Measurements from ENCODE around the gene POMC. TPM values are rescaled to one million over a fixed set of nuclear protein-coding genes. Genes with fewer than 3 reads are reported as not detected.

The POMC gene
- total and polyA plus RNA-seq, 2 of the 8 experiments (the other 6 are each of a cell fraction or from before 2014, with no cell fraction given), result 1.7 to 4.7 TPM

DNA sequence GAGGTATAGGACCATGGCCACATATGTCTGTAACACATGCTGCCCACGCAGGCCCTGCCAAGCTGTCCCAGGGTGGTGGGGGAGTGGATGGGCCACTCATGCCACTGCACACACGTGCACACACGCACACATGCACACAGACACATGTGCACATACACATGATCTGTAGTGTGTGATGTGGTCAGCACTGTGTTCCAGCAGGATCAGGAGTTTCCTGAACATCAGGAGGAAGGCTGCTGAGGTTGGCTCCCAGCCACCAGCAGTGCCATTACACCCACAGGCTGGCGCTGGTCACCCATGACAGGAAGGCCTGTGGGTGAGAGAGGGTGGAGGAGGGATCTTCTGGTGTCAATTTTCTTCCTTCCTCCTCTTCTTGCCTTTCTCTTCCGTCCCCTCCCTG is 44.7 kb downstream of the POMC start:
- CTCF ChIA-PET (ENCODE audit: partially characterized antibody), result interaction anchor here (0.6 to 3.1 kb wide), 2 partner anchors 10 to 148 kb away, joined by 4 to 14 read pairs; no protein-coding TSS in a partner anchor
- FAIRE-seq, result no peak
- H4K20me1 ChIP-seq (replicated peaks in 1 of 2; ENCODE audit: control insufficient read depth in 1 of 2, insufficient read depth in 2 of 2, low read length in 2 of 2), result peaks cover 0 to 3% of the 10 kb centered on the region in 2 experiments
- TF ChIP-seq BACH1 (IDR thresholded peaks at IDR 0.05; ENCODE audit: low read length) (no peak), POU5F1 (IDR thresholded peaks at IDR 0.05; ENCODE audit: low read depth, low read length) (no peak), SP1 (IDR thresholded peaks at IDR 0.05; ENCODE audit: low read depth, low read length) (no peak), SP2 (IDR thresholded peaks at IDR 0.05; ENCODE audit: low read length) (no peak), POLR2A (IDR thresholded peaks at IDR 0.05; ENCODE audit: control extremely low read depth in 1 of 2, low read depth in 2 of 2, low read length in 2 of 2) (no peak), SIN3A (conservative IDR thresholded peaks at IDR 0.05 in 1 of 2, IDR thresholded peaks at IDR 0.05 in 1 of 2; ENCODE audit: low read depth in 1 of 2, low read length in 2 of 2) (no peak), SRF (IDR thresholded peaks at IDR 0.05; ENCODE audit: low read depth, low read length) (no peak), TAF1 (IDR thresholded peaks at IDR 0.05; ENCODE audit: low read depth, low read length) (no peak)
- TF ChIP-seq, protein P1, sequence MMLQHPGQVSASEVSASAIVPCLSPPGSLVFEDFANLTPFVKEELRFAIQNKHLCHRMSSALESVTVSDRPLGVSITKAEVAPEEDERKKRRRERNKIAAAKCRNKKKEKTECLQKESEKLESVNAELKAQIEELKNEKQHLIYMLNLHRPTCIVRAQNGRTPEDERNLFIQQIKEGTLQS (IDR thresholded peaks at IDR 0.05; ENCODE audit: insufficient read depth, low read depth, low read length), result no peak

More for the DNA sequence above, 44.7 kb downstream of the POMC start:
- H3K4me2 ChIP-seq (ENCODE audit: insufficient read depth in 1 of 2, low read depth in 2 of 2, low read length in 2 of 2), result no peak overlapping the region
- no peaks in the 10 kb centered on the region for H3K79me2 ChIP-seq (ENCODE audit: control insufficient read depth in 1 of 2, insufficient read depth in 2 of 2, low read length in 2 of 2)
- H2BK12ac ChIP-seq (ENCODE audit: low read depth, low read length), result no peak overlapping the region
- H4K8ac ChIP-seq (ENCODE audit: extremely low read depth, insufficient read depth, low read length), result no peak overlapping the region
- no peak overlapping the region for H3K9ac ChIP-seq (replicated peaks in 1 of 4; ENCODE audit: extremely low read depth in 1 of 4, low read depth in 3 of 4, low read length in 3 of 4)
- no peaks in the 10 kb centered on the region for H3K79me1 ChIP-seq (ENCODE audit: low read depth, low read length)
- H3K4me1 ChIP-seq (replicated peaks in 1 of 4; ENCODE audit: control insufficient read depth in 3 of 4, insufficient read depth in 4 of 4, low read length in 3 of 4), result no peaks in the 10 kb centered on the region
- peaks cover 0 to 5% (median 0%) of the 10 kb centered on the region in 4 experiments; a peak in 1 of 8 replicates for H3K36me3 ChIP-seq (ENCODE audit: control insufficient read depth in 2 of 4, insufficient read depth in 4 of 4, low read length in 3 of 4)
- H2AK5ac ChIP-seq (ENCODE audit: low read depth, low read length), result no peak overlapping the region
- H3K23ac ChIP-seq (ENCODE audit: insufficient read length), result no peak overlapping the region
- no peaks in the 10 kb centered on the region for H3K9me3 ChIP-seq (ENCODE audit: insufficient read depth in 2 of 2, low read depth in 1 of 2, low read length in 1 of 2)
- DNase-seq (ENCODE audit: low read depth in 1 of 2, low spot score in 2 of 2), result no peak
- 89% methylated on average over 5 of the region's 5 CpGs; no CpG with 5 or more reads in 1 of the 2 experiments for WGBS, 2 experiments (ENCODE audit: extremely low coverage in 1 of 2, insufficient coverage in 1 of 2, insufficient read length in 1 of 2, insufficient replicate concordance in 2 of 2, low coverage in 1 of 2, low lambda C conversion rate in 2 of 2, missing lambda C conversion rate in 1 of 2)
- H3K27ac ChIP-seq (ENCODE audit: low read depth, low read length), result no peak overlapping the region
- H2BK15ac ChIP-seq (ENCODE audit: low read length), result no peak overlapping the region
- no peak overlapping the region for H3K4me3 ChIP-seq (ENCODE audit: extremely low read depth in 1 of 4, insufficient read depth in 2 of 4, low read depth in 3 of 4, low read length in 4 of 4)
- H4K5ac ChIP-seq (ENCODE audit: insufficient read length, low read depth, low read length), result no peak overlapping the region
- H3K4ac ChIP-seq (replicated peaks; ENCODE audit: insufficient read length, low read depth, low read length), result no peak overlapping the region
- no peak overlapping the region for H3K18ac ChIP-seq (ENCODE audit: extremely low read depth, low read length)
- no peak overlapping the region for H2AFZ ChIP-seq (ENCODE audit: low read length)
- no peaks in the 10 kb centered on the region for H3K27me3 ChIP-seq (replicated peaks in 1 of 4; ENCODE audit: control insufficient read depth in 3 of 4, extremely low read depth in 1 of 4, insufficient read depth in 3 of 4, low read length in 3 of 4)
- H2BK5ac ChIP-seq (ENCODE audit: low read depth, low read length), result no peak overlapping the region
- POLR2A ChIA-PET (ENCODE audit: partially characterized antibody), result interaction anchor here (1.1 kb wide), 1 partner anchor 14 kb away, joined by 3 read pairs; no protein-coding TSS in a partner anchor
- no peak overlapping the region for H2BK120ac ChIP-seq (replicated peaks; ENCODE audit: low read depth, low read length)
- H3K23me2 ChIP-seq (ENCODE audit: low read depth, low read length), result no peaks in the 10 kb centered on the region
- no peak overlapping the region for H3K56ac ChIP-seq (replicated peaks; ENCODE audit: insufficient read length, low read depth, low read length)
- H3K14ac ChIP-seq (ENCODE audit: insufficient read length), result no peak overlapping the region
- H2BK20ac ChIP-seq (ENCODE audit: low read length), result no peak overlapping the region
- no peak overlapping the region for H4K91ac ChIP-seq (replicated peaks; ENCODE audit: insufficient read length, low read length)
